ENCODE data around the gene ARHGEF9.
A peak's percentile ranks its signal among the peaks of the same experiment; 100 is the strongest.

ARHGEF9 gene

GRCh38 chrX:63746278-63746677 is 38.7 kb downstream of the ARHGEF9 start:
- peak; percentile 61 for DNase-seq

- DNase-seq = no peak
Measured at GRCh38 chrX:63744850-63745394, 40.1 kb downstream of the ARHGEF9 start.

DNA sequence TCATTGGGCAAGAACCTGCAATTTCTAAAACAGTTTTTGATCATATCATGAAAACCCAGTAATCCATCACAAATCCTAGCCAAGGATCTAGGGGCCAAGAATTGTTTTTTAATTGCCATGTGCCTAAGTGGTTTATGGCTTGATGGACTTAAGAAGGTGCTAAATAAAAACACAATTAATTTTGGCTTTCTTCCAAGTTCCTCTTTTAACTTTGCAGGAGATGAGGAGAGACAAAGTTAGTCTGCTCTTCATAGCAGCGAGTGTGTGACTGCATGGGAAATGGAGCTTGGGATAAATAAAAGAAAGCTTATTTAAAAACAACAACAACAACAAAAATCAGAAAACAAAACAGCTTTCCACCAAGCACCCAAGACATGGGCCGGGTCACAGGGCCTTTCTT is 41.4 kb downstream of the ARHGEF9 start:
- DNase-seq = no peak

DNA sequence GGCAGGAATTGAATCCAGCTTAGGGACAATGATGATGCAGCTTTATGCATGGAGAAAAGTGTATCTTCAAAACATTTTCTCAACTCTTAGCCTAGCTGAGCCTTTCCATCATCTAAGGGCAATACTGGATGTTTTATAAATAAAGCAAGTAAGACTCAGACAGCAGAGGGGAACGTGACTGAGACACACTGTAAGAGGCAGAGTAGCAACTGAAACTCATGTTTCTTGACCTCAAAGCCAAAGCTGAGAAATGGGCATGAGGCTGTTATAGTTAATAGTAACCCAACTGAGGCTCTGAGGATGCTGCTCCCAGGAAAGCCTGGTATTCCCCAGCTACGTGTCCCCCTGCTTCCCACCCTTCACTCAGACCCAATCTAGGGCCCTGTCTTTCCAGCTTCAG is 44.6 kb downstream of the ARHGEF9 start:
- no peak for DNase-seq

GRCh38 chrX:63739885-63740284 is 45.1 kb downstream of the ARHGEF9 start:
- no peak for DNase-seq

- no peak for DNase-seq
Measured at GRCh38 chrX:63738696-63739095, 46.3 kb downstream of the ARHGEF9 start.

- no peak for DNase-seq
Measured at GRCh38 chrX:63737131-63737921, 47.7 kb downstream of the ARHGEF9 start.

- no peak for DNase-seq
Measured at GRCh38 chrX:63735882-63736281, 49.1 kb downstream of the ARHGEF9 start.

DNA sequence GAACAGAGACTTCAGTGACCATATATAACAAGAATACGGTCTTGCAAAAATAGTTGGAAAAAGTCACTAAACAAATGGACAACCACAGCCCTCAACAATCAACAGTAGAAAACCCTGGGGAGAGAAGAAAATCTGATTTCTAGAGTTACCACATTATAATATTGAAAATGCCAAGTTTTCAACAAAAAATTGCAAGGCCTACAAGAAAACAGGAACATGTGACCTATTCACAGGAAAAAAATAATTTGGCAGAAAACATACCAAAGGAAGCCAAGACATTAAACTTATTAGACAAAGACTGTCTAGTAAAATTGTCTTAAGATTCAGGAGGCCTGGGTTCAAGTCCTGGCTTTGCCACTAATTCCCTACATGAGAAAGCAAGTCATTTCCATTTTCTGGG is 64.7 kb downstream of the ARHGEF9 start:
- DNase-seq = no peak

GRCh38 chrX:63719633-63720032 is 65.4 kb downstream of the ARHGEF9 start:
- no peak for DNase-seq

DNA sequence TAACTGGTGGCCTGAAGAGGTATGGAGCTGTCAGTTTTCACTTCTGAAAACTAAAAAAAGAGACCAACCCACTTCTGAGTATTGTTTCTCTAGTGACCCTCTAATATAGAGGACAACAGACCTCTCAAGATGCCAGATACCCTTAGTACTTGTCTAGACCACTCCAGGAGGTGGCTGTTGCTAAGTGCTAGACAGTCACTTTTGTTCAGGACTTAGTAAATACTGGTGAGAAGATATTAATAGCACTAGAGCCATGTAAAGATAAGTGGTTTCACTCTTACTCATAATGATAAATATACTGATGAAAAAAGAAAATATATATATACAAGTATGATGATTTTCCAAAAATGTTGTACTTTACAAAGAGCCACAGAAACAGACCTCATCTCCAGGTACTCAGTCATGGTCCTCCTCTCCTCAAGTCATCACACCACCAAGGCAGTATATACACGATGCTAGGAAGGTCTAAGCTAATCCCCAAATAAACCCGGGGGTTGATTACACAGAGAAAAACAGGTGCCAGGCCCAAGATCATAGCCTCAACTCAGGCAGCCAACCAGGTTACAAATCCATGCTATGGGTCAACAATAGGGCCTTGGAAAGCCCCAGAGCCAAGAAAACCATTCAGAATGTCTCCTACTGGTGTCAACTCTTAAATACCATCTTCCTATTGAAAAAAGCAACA is 66.9 kb downstream of the ARHGEF9 start:
- no peak for DNase-seq

DNA sequence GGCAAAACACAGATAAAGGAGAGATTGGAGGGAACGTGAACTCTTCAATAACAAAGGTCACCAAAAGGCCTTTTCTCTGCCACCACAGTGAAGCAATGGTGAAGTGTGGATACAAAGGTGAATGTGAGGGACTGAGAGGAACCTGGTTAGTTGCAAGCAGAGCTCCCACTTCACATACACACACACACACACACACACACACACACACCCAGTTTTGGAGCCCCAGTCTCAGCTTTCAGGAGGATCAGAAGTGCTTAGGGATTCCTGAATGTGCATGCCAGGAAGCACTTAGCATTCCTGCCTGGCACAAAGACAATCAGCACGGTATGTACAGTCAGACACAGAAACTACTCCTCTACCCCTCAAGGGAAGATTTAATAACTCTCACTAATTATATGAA is 71.5 kb downstream of the ARHGEF9 start:
- DNase-seq = no peak

DNA sequence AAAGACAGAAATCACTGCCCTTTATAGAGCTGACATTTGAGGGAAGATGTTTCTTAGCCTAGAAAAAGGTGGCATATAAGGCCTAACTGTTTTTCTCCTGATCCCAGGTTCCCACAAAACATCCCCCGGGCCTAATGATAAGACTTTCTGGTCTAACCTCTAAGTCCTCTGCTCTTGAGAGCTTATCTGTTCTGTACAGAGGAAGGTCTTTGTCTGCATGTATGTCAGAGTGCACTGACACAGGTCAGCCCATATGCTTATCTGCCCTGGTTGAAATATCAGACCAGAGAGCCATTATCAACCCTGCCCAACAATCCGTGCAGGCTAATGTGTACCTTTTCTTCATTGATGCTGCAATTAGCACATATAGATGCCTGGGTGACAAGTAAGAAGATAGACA is 76.2 kb downstream of the ARHGEF9 start:
- DNase-seq = no peak

GRCh38 chrX:63702556-63702955 is 82.5 kb downstream of the ARHGEF9 start:
- DNase-seq = no peak

DNA sequence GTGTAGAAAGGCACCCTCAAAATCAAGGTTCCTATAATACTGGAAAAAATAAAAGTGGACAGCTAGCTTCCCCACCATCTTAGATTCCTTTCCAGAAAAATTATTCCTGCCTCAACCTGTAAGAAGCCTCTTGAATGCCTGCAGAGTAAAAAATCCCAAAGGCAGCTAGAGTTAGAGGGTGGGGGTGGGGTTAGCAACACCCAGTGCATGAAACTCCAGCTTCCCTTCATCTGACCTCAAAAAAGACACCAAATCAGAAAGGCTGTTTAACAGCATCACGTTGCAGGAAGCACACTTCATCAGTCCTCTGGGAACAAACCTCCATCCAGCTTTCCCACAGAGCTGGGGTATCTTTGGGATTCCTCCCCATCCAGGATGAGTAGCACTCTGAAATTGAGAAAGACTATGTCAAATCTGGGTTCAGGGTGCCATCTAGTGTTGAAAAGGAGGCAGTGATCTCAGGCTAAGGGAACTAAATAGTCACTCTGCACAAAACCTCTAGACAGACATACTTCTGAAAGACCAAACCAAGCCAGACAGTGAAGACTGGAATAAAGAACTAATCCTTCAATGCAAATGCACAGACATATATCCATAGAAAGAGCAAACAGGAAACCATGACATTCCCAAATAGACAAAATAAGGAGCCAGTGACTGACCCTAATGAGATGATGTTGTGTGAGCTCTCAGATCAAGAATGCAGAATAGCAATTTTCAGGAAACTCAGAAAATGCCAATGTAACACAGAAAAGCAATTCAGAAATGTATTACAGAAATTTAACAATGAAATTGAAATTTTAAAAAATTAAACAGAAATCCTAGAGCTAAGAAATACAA is 97.9 kb downstream of the ARHGEF9 start:
- no peak for DNase-seq

DNA sequence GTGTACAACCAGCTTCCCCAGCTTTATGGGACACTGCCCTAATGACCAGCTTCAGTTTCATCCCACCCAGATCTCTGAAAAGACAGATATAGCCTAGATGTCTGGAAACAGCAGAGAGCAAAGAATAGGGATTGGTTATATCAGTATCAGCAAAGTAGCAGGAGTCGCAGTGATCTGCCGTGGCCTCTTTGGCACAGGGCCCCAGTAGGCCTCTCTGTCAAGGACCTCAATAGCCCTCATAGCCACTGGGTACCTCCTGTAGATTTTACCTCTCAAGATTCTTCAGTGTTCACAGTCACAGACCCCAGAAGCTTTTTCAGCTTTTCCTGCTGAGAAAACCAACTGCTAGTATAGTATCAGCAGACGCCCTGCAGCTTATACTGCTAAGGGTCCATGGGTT is 104.6 kb downstream of the ARHGEF9 start:
- no peak for DNase-seq

GRCh38 chrX:63679432-63679831 is 105.6 kb downstream of the ARHGEF9 start:
- no peak for DNase-seq

DNA sequence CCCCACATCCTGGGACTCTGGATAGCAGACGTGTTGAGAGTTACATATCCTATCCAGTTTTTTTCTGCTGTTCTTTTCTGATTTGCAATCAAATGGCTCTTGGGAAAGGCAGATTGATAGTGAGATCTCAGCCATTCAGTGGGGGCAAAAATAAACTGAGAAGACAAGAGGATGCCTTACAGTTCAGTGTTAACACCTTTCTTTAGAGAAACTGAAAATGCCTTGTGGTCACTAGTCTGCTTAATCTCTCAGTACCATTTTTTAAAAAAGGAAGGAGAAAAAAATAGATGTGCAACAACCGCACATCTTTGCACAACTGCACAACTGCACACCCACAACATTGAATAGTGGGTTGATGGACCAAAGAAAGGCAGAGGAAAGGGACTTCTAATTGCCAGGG is 109.3 kb downstream of the ARHGEF9 start:
- no peak for DNase-seq

GRCh38 chrX:63673896-63674295 is 111.1 kb downstream of the ARHGEF9 start:
- no peak for DNase-seq

- no peak for DNase-seq
Measured at GRCh38 chrX:63664741-63665140, 120.3 kb downstream of the ARHGEF9 start.

DNA sequence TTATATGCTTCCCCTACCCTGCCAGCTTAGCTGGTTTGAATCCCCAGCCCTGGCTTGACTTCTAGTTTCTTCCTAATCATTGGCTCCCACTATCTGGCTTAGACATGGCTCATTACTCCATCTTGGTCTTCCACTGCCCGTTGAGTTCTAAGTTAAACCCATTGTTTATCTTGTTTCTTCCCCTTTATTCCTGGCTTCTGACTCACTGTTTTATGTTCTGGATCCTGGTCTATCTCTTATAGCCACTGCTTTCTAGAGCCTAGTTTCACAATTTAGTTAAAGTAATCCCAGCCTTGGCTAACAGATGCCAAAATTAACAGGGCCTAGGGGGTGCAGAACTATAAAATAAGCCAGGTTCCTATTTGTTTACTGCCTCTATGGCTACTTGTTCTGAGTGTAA is 120.9 kb downstream of the ARHGEF9 start:
- DNase-seq = no peak

- no peak for DNase-seq
Measured at GRCh38 chrX:63661676-63662075, 123.3 kb downstream of the ARHGEF9 start.

DNA sequence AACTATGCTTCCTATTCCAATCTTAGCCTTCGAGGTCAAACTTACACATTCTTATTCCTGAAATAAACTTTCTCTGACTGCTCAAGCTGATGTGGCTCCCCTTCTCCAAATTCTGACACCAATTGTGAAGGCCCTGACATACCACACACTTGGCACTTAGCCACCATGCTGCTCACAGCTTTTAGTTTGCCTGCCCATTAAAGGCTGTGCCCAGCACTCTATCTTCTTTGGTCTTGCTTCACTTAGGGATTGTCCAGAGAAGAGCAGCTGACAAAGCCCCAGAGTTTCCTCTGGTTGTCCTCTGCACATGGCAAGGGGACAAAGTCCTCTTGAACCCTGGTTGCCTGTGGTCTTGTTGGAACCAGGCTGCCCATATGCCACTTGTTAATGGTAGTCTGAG is 126.1 kb downstream of the ARHGEF9 start:
- DNase-seq = no peak
